Astrocyte of the spinal cord (primary cell): ENCODE measurements around the gene RAF1.

Experiments
- DNase-seq: peaks from one replicate; pipeline ENCODE4 v3.0.0; 2011; ENCODE audit warnings: low read depth, low spot score
- H3K4me3 ChIP-seq: 2 replicates; pipeline ENCODE4 v1.5.1; 2011; ENCODE audit warnings: low read depth, mild to moderate bottlenecking, low read length, moderate library complexity
- in situ Hi-C: cut with HindIII; loops from 2 replicates; pipeline ENCODE4 v1.10.0; 2017; ENCODE audit warnings: low sequenced_read_pairs
- TF ChIP-seq, protein P1 (sequence below): IDR thresholded peaks from 2 replicates; pipeline ENCODE4 v1.5.1; 2012; ENCODE audit warnings: low read depth, mild to moderate bottlenecking, low read length, inconsistent platforms

The RAF1 gene

DNA sequence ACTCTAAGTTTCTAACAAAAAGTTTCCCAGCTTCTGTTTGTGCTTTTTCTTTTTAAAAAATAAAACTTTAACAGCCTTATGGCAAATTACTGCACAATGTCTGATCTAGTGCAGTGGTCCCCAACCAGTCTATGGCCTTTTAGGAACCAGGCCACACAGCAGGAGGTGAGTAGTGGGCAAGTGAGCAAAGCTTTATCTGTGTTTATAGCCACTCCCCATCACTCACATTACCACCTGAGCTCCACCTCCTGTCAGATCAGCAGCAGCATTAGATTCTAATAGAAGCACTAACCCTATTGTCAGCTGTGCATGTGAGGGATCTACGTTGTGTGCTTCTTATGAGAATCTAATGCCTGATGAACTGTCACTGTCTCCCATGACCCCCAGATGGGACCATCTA, 101.5 kb downstream of the RAF1 start:
- no peak overlapping the region for H3K4me3 ChIP-seq
- TF ChIP-seq, protein P1, sequence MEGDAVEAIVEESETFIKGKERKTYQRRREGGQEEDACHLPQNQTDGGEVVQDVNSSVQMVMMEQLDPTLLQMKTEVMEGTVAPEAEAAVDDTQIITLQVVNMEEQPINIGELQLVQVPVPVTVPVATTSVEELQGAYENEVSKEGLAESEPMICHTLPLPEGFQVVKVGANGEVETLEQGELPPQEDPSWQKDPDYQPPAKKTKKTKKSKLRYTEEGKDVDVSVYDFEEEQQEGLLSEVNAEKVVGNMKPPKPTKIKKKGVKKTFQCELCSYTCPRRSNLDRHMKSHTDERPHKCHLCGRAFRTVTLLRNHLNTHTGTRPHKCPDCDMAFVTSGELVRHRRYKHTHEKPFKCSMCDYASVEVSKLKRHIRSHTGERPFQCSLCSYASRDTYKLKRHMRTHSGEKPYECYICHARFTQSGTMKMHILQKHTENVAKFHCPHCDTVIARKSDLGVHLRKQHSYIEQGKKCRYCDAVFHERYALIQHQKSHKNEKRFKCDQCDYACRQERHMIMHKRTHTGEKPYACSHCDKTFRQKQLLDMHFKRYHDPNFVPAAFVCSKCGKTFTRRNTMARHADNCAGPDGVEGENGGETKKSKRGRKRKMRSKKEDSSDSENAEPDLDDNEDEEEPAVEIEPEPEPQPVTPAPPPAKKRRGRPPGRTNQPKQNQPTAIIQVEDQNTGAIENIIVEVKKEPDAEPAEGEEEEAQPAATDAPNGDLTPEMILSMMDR, result no peak
- DNase-seq, result no peak
- in situ Hi-C loops, result no loop called here

- DNase-seq, result no peak
- TF ChIP-seq, protein P1, result no peak
- H3K4me3 ChIP-seq, result no peak overlapping the region
- in situ Hi-C loops, result no loop called here
Measured at GRCh38 chr3:12561397-12561796, 102.5 kb downstream of the RAF1 start.

GRCh38 chr3:12560505-12561190, 103.3 kb downstream of the RAF1 start:
- TF ChIP-seq, protein P1, result no peak
- H3K4me3 ChIP-seq, result no peak overlapping the region
- in situ Hi-C loops, result no loop called here
- DNase-seq, result no peak

GRCh38 chr3:12559520-12559919, 104.4 kb downstream of the RAF1 start:
- TF ChIP-seq, protein P1, result no peak
- no peak for DNase-seq
- in situ Hi-C loops, result no loop called here
- H3K4me3 ChIP-seq, result no peak overlapping the region

DNA sequence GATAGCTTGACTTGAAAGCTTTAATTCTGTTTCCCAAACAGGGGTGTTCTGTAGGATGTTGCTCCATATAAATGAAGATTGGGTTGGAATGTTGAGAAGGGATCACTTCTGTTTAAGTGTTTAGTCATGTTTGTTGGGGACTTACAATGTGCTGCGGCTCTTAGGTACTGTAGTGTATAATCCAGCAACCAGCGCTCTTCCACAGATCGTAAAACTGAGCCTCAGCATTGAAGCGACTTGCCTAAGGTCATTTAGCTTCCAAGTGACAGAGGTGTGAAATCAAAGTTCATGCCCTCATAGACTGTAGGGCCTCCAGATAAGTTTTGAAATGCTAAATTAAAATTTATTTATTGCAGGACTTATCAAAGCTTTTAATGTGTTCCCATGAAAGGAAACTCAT, 105.2 kb downstream of the RAF1 start:
- no peak for DNase-seq
- TF ChIP-seq, protein P1, result no peak
- in situ Hi-C loops, result no loop called here
- peak overlapping the region; percentile 80 for H3K4me3 ChIP-seq

DNA sequence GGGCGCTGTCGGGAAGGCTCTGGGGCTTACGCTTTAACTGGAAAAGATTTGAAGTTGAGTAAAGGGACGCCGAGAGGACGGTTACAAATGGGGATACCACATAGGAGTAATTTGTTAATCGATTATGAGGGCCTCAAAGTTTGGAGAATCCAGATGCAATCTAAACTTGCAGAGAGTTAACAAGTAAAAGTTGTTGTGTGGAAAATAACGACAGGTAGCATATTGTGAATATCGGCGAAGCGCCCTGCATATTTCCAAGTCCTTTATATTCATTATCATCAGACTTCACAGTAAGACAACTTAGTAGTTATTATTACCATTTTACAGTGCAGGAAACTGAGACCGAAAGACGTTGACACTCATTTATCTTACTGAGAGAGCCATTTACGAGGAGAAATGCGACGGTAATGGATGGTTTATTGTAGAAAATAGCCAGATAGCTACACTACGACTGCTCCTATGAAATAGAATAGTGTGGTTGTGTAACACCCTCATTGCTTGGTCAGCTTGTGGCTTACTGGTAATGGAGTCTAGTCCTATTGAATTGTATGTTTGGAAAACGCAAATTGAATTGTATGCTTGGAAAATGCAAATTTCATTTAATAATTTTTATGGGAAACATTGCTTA, 106.3 kb downstream of the RAF1 start:
- TF ChIP-seq, protein P1, result no peak
- in situ Hi-C loops, result no loop called here
- H3K4me3 ChIP-seq, result peak overlapping the region; percentile 80
- DNase-seq, result peak; percentile 43
